HCT116 (cell line): Measurements from ENCODE around the gene STAG3. TPM values are rescaled to one million over a fixed set of nuclear protein-coding genes. Genes with fewer than 3 reads are reported as not detected.
"Not testable (repeated sequence)": the region's sequence is repeated elsewhere in the genome, so short reads cannot be mapped to it uniquely, and the experiment has no call there.

Source experiments
- ATAC-seq: fragments of 200-7000 bp; cut with Tn5 transposase; 2 replicates; pipeline ENCODE4 v1.9.1; 2020; ENCODE audit warnings: mild to moderate bottlenecking, moderate library complexity
- BruUV-seq: library from RNA; stranded (reverse); fragments of 400-500 nt; replicated peaks from 2 replicates; lab custom pipeline; 2021; lab: Mats Ljungman, UMichigan
- CTCF ChIA-PET: fragments of 300-600 bp; sonication (Branson Sonifier 250); formaldehyde crosslinking; loops from one replicate; lab custom pipeline; 2021; ENCODE audit warnings: antibody characterized with exemption; lab: Charles Lee
- POLR2A ChIA-PET: fragments of 300-600, 350-600 bp; sonication (Branson Sonifier 250); formaldehyde crosslinking; loops from one replicate; lab custom pipeline; 2021; ENCODE audit warnings: antibody characterized with exemption; lab: Charles Lee
- RAD21 ChIA-PET, 2 experiments: fragments of 300-600 bp; sonication (Branson Sonifier 250); formaldehyde crosslinking; loops; one replicate each; lab custom pipeline; 2023; ENCODE audit warnings: low total read pairs in 2 of 2; ENCODE audit not compliant: uncharacterized antibody in 2 of 2, unreplicated experiment in 2 of 2, low non-redundant PET in 1 of 2; lab: Charles Lee
- DNase-seq: peaks from one replicate; pipeline ENCODE4 v3.0.0-alpha.2; 2010; ENCODE audit warnings: low read depth, low spot score
- H2AFZ ChIP-seq: fragments of 200-600 bp; shearing (Covaris generic), sonication (generic); 2 replicates; pipeline ENCODE4 v1.6.1; 2017; ENCODE audit warnings: low read depth, mixed run types, mixed read lengths, antibody characterized with exemption, low read length; ENCODE audit not compliant: poor library complexity, severe bottlenecking
- H3K27ac ChIP-seq: 2 replicates; pipeline ENCODE4 v1.5.1; 2012; ENCODE audit warnings: low read depth, low read length
- H3K27me3 ChIP-seq: fragments of 200-600 bp; sonication (generic); 2 replicates; pipeline ENCODE4 v1.6.1; 2016; ENCODE audit warnings: mixed run types, low read length, mixed read lengths; ENCODE audit not compliant: insufficient read depth
- H3K36me3 ChIP-seq, 2 experiments: fragments of 200-500 bp in 1 of 2; fragments of 200-600 bp in 1 of 2; sonication (Bioruptor generic) in 1 of 2; sonication (generic) in 1 of 2; 2 replicates each; pipeline versions ENCODE4 v1.5.1 to v1.6.1; 2014 to 2016; ENCODE audit warnings: low read length in 2 of 2, inconsistent platforms in 1 of 2, mixed read lengths in 1 of 2, mixed run types in 1 of 2; ENCODE audit not compliant: insufficient read depth in 2 of 2, control insufficient read depth in 1 of 2
- H3K4me1 ChIP-seq, 2 experiments: fragments of 200-600 bp in 1 of 2; sonication (generic) in 1 of 2; 2 replicates each; pipeline versions ENCODE4 v1.5.1 to v1.6.1; 2012 to 2017; ENCODE audit warnings: low read length in 2 of 2, inconsistent platforms in 1 of 2, mild to moderate bottlenecking in 1 of 2, mixed read lengths in 1 of 2, mixed run types in 1 of 2, moderate library complexity in 1 of 2; ENCODE audit not compliant: insufficient read depth in 2 of 2, control insufficient read depth in 1 of 2
- H3K4me2 ChIP-seq: fragments of 200-600 bp; sonication (generic); 2 replicates; pipeline ENCODE4 v1.6.1; 2017; ENCODE audit warnings: mixed run types, low read length, mixed read lengths
- H3K4me3 ChIP-seq, 2 experiments: fragments of 200-600 bp in 1 of 2; sonication (generic) in 1 of 2; replicated peaks in 1 of 2; 2 replicates each; pipeline ENCODE4 v1.5.1; 2011 to 2016; ENCODE audit warnings: low read length in 2 of 2, control low read depth in 1 of 2, low read depth in 1 of 2, mild to moderate bottlenecking in 1 of 2, mixed read lengths in 1 of 2, mixed run types in 1 of 2
- H3K79me2 ChIP-seq: fragments of 200-600 bp; sonication (generic); 2 replicates; pipeline ENCODE4 v1.6.1; 2017; ENCODE audit warnings: mild to moderate bottlenecking, mixed run types, low read length, moderate library complexity, mixed read lengths; ENCODE audit not compliant: insufficient read depth
- H3K9ac ChIP-seq: fragments of 200-600 bp; sonication (generic); 2 replicates; pipeline ENCODE4 v1.6.1; 2016; ENCODE audit warnings: low read length, mixed read lengths
- H3K9me2 ChIP-seq: fragments of 200-600 bp; sonication (generic), shearing (Covaris generic); 2 replicates; pipeline ENCODE4 v1.6.1; 2017; ENCODE audit warnings: mixed run types, mild to moderate bottlenecking, moderate library complexity; ENCODE audit not compliant: insufficient read depth
- H3K9me3 ChIP-seq, 2 experiments: fragments of 200-500 bp in 1 of 2; fragments of 200-600 bp in 1 of 2; sonication (Bioruptor generic) in 1 of 2; sonication (generic) in 1 of 2; 2 replicates each; pipeline ENCODE4 v1.6.1; 2014 to 2017; ENCODE audit warnings: low read length in 2 of 2, mixed read lengths in 2 of 2, inconsistent platforms in 1 of 2, low read depth in 1 of 2, mild to moderate bottlenecking in 1 of 2, mixed run types in 1 of 2, moderate library complexity in 1 of 2; ENCODE audit not compliant: control insufficient read depth in 1 of 2, insufficient read depth in 1 of 2
- H4K20me1 ChIP-seq: fragments of 200-600 bp; sonication (generic), shearing (Covaris generic); 2 replicates; pipeline ENCODE4 v1.6.1; 2017; ENCODE audit warnings: mixed run types, mild to moderate bottlenecking, moderate library complexity; ENCODE audit not compliant: insufficient read depth
- CEBPB ChIP-seq: IDR thresholded peaks from 2 replicates; pipeline ENCODE4 v1.6.1; 2012; ENCODE audit warnings: low read depth
- RAD21 ChIP-seq: IDR thresholded peaks from 2 replicates; pipeline ENCODE4 v1.6.1; 2012; ENCODE audit warnings: low read depth, mild to moderate bottlenecking
- SP1 ChIP-seq: IDR thresholded peaks from 2 replicates; pipeline ENCODE4 v1.6.1; 2012; ENCODE audit warnings: low read depth
- YY1 ChIP-seq: IDR thresholded peaks from 2 replicates; pipeline ENCODE4 v1.6.1; 2011; ENCODE audit warnings: low read length, low read depth, moderate library complexity, mild to moderate bottlenecking; ENCODE audit not compliant: insufficient replicate concordance; ENCODE audit errors: extremely low read depth
- ZFX ChIP-seq: fragments of 450-650 bp; IDR thresholded peaks from 2 replicates; pipeline ENCODE4 v1.6.1; 2017
- ZNF274 ChIP-seq: fragments of 200-500 bp; sonication (Bioruptor generic); IDR thresholded peaks from 2 replicates; pipeline ENCODE4 v1.6.1; 2014; ENCODE audit warnings: mild to moderate bottlenecking, low read depth, low read length, inconsistent platforms
- intact Hi-C: fragments of 100-400 bp; cut with micrococcal nuclease; formaldehyde crosslinking; loops from 2 replicates; pipeline ENCODE4 v1.10.0; 2022
- total RNA-seq: library from RNA; stranded (reverse); gene quantifications from one replicate; pipeline ENCODE4 v1.2.1, GENCODE V29; 2021; ENCODE audit not compliant: unreplicated experiment
- TF ChIP-seq, protein P1 (sequence below): IDR thresholded peaks from 2 replicates; pipeline ENCODE4 v1.6.1; 2012; ENCODE audit warnings: low read depth
- TF ChIP-seq, protein P2 (sequence below): IDR thresholded peaks from 2 replicates; pipeline ENCODE4 v1.6.1; 2011; ENCODE audit warnings: mild to moderate bottlenecking, low read length, moderate library complexity; ENCODE audit not compliant: insufficient replicate concordance; ENCODE audit errors: extremely low read depth

STAG3 gene
- total RNA-seq, 1 experiment from 2014 or later = 1.2 TPM

GRCh38 chr7:100222445-100223132, 44.9 kb downstream of the STAG3 start:
- H3K36me3 ChIP-seq = no peaks in the 10 kb centered on the region
- ATAC-seq (no peak), DNase-seq (no peak)
- H4K20me1 ChIP-seq = no peaks in the 10 kb centered on the region
- no peak overlapping the region for H3K4me3 ChIP-seq
- CTCF ChIA-PET = no interaction called here
- TF ChIP-seq, protein P1, sequence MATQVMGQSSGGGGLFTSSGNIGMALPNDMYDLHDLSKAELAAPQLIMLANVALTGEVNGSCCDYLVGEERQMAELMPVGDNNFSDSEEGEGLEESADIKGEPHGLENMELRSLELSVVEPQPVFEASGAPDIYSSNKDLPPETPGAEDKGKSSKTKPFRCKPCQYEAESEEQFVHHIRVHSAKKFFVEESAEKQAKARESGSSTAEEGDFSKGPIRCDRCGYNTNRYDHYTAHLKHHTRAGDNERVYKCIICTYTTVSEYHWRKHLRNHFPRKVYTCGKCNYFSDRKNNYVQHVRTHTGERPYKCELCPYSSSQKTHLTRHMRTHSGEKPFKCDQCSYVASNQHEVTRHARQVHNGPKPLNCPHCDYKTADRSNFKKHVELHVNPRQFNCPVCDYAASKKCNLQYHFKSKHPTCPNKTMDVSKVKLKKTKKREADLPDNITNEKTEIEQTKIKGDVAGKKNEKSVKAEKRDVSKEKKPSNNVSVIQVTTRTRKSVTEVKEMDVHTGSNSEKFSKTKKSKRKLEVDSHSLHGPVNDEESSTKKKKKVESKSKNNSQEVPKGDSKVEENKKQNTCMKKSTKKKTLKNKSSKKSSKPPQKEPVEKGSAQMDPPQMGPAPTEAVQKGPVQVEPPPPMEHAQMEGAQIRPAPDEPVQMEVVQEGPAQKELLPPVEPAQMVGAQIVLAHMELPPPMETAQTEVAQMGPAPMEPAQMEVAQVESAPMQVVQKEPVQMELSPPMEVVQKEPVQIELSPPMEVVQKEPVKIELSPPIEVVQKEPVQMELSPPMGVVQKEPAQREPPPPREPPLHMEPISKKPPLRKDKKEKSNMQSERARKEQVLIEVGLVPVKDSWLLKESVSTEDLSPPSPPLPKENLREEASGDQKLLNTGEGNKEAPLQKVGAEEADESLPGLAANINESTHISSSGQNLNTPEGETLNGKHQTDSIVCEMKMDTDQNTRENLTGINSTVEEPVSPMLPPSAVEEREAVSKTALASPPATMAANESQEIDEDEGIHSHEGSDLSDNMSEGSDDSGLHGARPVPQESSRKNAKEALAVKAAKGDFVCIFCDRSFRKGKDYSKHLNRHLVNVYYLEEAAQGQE = no peak
- no peak for TF ChIP-seq ZFX
- no peak for TF ChIP-seq RAD21
- no peak for TF ChIP-seq YY1
- TF ChIP-seq SP1 = no peak
- no peak for TF ChIP-seq ZNF274
- TF ChIP-seq, protein P2, sequence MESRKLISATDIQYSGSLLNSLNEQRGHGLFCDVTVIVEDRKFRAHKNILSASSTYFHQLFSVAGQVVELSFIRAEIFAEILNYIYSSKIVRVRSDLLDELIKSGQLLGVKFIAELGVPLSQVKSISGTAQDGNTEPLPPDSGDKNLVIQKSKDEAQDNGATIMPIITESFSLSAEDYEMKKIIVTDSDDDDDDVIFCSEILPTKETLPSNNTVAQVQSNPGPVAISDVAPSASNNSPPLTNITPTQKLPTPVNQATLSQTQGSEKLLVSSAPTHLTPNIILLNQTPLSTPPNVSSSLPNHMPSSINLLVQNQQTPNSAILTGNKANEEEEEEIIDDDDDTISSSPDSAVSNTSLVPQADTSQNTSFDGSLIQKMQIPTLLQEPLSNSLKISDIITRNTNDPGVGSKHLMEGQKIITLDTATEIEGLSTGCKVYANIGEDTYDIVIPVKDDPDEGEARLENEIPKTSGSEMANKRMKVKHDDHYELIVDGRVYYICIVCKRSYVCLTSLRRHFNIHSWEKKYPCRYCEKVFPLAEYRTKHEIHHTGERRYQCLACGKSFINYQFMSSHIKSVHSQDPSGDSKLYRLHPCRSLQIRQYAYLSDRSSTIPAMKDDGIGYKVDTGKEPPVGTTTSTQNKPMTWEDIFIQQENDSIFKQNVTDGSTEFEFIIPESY = no peak
- no peak for TF ChIP-seq CEBPB
- no peaks in the 10 kb centered on the region for H3K9me3 ChIP-seq
- no peak overlapping the region for H3K9ac ChIP-seq
- POLR2A ChIA-PET = no interaction called here
- RAD21 ChIA-PET = no interaction called here
- no peak overlapping the region for H3K27ac ChIP-seq
- H3K4me1 ChIP-seq = no peaks in the 10 kb centered on the region
- H3K4me2 ChIP-seq = no peak overlapping the region
- no TSS peak for BruUV-seq
- H3K79me2 ChIP-seq = no peaks in the 10 kb centered on the region
- intact Hi-C loops = no loop called here
- H2AFZ ChIP-seq = no peak overlapping the region
- H3K9me2 ChIP-seq = no peaks in the 10 kb centered on the region
- no peaks in the 10 kb centered on the region for H3K27me3 ChIP-seq

DNA sequence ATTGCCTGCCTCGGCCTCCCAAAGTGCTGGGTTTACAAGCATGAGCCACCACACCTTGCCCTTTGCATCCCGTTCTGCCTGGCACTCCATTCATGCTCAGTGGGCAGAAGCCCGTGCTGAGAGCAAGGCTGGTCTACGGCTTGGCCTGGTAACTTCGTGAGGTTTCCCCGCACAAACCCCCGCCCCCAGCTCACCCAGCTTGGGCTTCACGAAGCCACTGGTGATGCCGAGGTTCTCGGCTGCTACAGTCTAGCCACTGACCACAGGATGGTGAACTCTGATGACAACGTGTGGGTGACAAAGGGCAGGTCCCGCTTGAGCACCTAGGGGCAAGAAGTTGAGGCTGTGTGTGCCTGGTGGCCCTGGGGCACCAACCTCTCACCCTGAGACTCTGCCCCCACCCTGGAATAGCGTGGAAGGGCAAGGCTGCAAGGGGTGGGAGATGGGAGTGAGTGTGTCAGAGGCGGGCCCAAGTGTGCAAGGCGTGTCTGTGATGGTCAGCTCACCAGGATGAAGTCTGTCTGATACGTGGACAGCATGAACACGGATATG, 45.7 kb downstream of the STAG3 start:
- POLR2A ChIA-PET = not testable (repeated sequence)

More for the DNA sequence above, 45.7 kb downstream of the STAG3 start:
- H3K9me2 ChIP-seq, BruUV-seq, RAD21 ChIA-PET, H3K36me3 ChIP-seq, H3K9me3 ChIP-seq, H3K4me1 ChIP-seq, H3K9ac ChIP-seq, intact Hi-C loops, CTCF ChIA-PET, H3K27ac ChIP-seq, H2AFZ ChIP-seq, H3K27me3 ChIP-seq, ATAC-seq, H3K79me2 ChIP-seq, DNase-seq, H3K4me3 ChIP-seq, H4K20me1 ChIP-seq, H3K4me2 ChIP-seq: not testable (repeated sequence)
